SH-SY5Y (cell line): Measurements from ENCODE around the gene SCN4B.

Experiments used
- GATA2 ChIP-seq: IDR thresholded peaks from 2 replicates; pipeline ENCODE4 v1.6.1; 2011; ENCODE audit warnings: mild to moderate bottlenecking, low read depth, low read length
- GATA3 ChIP-seq: IDR thresholded peaks from 2 replicates; pipeline ENCODE4 v1.6.1; 2011; ENCODE audit warnings: low read depth, mild to moderate bottlenecking, low read length, moderate library complexity

GRCh38 chr11:118138839-118139420, 13.7 kb downstream of the SCN4B start:
- no peak for TF ChIP-seq GATA2
- no peak for TF ChIP-seq GATA3
